Mammary epithelial cell (primary cell): ENCODE measurements around the gene ENKD1.

Experiments used
- EZH2 ChIP-seq: IDR thresholded peaks from 2 replicates; pipeline ENCODE4 v1.6.1; 2012; ENCODE audit warnings: low read length, inconsistent platforms, borderline replicate concordance
- TF ChIP-seq, protein P1 (sequence below), 2 donors: IDR thresholded peaks in 1 of 2; conservative IDR thresholded peaks in 1 of 2; 2 replicates each; pipeline ENCODE4 v1.5.1; 2011 to 2012; ENCODE audit warnings: inconsistent platforms in 2 of 2, low read length in 2 of 2, mild to moderate bottlenecking in 2 of 2, control low read depth in 1 of 2, low read depth in 1 of 2; ENCODE audit not compliant: insufficient read depth in 1 of 2; ENCODE audit errors: extremely low read depth in 1 of 2

DNA sequence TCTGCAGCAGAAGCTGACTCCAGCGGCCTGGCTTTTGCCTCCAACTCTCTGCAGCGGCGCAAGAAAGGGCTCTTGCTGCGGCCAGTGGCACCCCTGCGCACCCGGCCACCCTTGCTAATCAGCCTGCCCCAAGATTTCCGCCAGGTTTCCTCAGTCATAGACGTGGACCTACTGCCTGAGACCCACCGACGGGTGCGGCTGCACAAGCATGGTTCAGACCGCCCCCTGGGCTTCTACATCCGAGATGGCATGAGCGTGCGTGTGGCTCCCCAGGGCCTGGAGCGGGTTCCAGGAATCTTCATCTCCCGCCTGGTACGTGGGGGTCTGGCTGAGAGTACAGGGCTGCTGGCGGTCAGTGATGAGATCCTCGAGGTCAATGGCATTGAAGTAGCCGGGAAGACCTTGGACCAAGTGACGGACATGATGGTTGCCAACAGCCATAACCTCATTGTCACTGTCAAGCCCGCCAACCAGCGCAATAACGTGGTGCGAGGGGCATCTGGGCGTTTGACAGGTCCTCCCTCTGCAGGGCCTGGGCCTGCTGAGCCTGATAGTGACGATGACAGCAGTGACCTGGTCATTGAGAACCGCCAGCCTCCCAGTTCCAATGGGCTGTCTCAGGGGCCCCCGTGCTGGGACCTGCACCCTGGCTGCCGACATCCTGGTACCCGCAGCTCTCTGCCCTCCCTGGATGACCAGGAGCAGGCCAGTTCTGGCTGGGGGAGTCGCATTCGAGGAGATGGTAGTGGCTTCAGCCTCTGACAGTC is 4.5 kb downstream of the ENKD1 start:
- TF ChIP-seq, protein P1, sequence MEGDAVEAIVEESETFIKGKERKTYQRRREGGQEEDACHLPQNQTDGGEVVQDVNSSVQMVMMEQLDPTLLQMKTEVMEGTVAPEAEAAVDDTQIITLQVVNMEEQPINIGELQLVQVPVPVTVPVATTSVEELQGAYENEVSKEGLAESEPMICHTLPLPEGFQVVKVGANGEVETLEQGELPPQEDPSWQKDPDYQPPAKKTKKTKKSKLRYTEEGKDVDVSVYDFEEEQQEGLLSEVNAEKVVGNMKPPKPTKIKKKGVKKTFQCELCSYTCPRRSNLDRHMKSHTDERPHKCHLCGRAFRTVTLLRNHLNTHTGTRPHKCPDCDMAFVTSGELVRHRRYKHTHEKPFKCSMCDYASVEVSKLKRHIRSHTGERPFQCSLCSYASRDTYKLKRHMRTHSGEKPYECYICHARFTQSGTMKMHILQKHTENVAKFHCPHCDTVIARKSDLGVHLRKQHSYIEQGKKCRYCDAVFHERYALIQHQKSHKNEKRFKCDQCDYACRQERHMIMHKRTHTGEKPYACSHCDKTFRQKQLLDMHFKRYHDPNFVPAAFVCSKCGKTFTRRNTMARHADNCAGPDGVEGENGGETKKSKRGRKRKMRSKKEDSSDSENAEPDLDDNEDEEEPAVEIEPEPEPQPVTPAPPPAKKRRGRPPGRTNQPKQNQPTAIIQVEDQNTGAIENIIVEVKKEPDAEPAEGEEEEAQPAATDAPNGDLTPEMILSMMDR (conservative IDR thresholded peaks at IDR 0.05 in 1 of 2, IDR thresholded peaks at IDR 0.05 in 1 of 2; ENCODE audit: extremely low read depth in 1 of 2, insufficient read depth in 1 of 2, low read depth in 1 of 2, low read length in 2 of 2): no peak
- no peak for TF ChIP-seq EZH2
